HG02884 (cell line): ENCODE measurements around the gene PLXNA3.

ENCODE experiments used
- ATAC-seq: cut with Tn5 transposase; IDR thresholded peaks from one replicate; pipeline ENCODE4 v1.9.1; 2021; ENCODE audit warnings: mild to moderate bottlenecking, moderate library complexity; ENCODE audit not compliant: unreplicated experiment

The PLXNA3 gene

DNA sequence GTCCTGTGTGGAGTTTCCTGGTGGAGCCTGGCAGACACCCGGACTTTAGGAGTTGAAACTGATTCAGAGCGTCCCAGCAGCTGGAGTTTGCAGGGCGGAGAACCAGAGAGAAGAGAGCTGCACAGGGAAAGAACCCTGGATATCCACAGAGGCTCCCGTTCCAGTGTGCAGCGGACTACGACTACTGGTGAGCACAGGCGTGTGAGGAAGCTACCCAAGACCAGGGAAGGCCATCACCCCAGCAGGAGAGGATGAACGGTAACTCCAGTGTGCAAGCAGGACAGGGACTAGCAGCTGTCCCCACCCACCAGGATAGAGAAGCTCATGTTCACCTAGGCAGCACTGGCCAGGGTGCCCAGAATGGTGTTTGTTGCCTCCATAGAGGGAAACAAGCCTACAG, 18.7 kb downstream of the PLXNA3 start:
- no peak for ATAC-seq

DNA sequence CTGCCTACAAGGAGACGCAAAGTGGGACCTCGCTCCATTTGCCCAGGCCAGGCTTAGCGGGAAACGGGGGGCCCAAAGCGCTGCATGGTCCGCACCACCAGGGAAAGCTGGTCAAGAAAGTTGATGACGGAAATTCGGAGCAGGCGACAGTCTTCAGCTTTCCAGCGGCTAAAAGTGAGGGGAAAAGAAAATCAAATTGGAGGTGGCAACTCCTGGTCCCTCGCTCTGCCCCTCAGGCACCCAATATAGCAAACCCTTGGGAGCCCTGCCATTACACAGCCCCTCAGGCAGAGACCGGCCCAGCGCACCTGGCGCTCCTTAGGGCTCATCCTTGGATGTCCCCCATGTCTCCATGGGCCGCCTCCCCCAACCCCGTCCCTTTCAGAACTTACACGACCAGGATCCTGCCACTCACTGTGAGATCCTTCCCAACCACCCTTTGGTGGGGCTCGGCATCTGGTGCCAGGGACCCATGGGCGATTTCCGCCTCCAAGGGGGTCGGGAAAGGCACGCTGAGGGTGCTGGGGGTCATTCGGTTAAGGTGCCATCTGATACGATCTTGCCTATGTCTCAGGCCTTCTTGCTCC, 19.9 kb downstream of the PLXNA3 start:
- no peak for ATAC-seq

DNA sequence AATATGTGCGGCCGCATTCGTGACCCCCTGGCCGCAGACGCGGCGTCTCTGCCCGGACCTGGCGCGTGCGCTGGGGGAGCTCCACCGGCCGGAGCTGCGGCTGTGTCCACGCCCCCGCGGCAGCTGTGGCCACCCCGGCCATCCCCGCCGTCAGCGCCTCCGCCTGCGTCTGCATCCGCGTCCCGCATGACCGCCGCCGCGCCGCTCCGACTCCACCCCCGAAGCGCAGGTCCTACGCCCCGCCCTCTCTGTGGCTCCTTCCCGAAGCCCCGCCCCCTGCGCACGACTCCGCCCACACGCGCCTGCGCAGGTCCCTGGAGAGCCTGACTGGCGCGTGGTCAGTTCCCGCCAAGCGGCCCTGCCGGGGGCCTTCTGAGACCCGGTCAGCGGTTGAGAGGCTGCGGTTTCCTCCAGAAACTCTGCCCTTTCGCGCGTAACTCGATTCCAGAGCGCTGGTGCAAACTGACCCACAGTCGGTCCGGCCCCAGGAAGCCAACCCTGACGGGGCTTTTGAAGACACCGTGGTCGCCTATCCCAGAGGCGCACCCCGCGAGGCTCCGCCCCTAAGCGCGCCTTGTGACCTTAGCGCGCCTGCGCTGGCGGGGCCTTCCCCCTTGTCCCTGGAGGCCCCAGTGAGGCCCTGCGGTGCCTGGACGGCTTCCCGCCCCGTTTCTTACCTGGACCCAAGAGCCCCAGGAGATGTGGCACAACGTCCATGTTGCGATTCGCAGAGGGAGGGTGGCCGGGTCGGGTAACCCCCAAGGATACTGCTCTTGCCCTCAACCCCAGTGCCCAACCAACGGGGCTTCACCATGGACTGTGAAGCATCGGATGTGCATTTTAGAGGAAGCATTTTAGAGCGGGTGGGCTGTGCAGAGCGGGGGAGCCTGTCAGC, 20.9 kb downstream of the PLXNA3 start, which contains the start of gene LAGE3:
LAGE3 (minus strand) TSS at position 554 of the 895 bp plus-strand sequence; CDS start at position 188, 366 bp downstream.
- ATAC-seq, result peak; percentile 75

DNA sequence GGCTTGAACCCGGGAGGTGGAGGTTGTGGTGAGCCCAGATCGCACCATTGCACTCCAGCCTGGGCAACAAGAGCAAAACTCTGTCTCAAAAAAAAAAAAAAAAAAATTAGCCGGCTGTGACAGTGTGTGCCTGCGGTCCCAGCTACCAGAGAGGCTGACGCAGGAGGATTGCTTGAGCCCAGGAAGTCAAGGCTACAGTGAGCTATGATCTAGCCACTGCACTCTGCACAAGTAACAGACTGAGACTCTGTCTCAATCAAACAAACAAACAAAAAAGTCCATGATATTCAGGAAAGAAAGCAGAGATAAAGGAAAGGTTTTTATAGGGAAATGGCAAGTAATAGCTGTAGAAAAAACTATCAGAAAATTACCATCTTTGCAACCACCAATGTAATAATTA, 23.1 kb downstream of the PLXNA3 start:
- no peak for ATAC-seq

DNA sequence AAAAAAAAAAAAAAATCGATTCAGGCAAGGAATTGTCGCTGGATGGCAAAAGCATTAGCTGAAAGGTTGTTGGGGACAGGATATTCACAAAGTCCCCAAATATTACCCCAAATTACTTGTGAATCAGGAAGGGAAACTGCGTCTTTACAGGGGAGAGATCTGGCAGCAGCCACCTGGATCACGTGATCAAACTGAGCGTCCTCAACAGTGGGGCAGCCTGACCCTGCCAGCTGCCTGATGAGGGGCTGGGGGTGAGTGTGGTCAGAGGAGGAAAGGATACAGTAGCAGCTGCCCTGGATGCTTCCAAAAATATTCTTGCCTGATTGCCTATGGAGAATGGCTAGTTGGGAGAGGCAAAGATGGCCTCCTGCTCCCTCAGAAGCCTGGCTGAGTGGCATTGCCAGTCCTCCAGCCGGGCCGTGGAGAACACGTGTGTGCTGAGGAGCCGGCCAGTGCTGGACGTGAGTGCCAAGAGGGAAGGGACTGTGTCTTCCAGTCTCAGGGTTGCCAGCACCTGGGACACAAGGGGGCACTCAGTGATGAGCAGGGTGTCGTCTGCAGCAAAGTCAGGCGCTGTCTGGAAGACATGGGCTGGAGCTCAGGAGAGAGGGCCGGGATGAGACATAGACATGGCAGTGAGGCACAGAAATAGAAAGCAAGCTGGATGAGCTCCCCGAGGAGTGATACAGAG, 24.0 kb downstream of the PLXNA3 start:
- no peak for ATAC-seq

DNA sequence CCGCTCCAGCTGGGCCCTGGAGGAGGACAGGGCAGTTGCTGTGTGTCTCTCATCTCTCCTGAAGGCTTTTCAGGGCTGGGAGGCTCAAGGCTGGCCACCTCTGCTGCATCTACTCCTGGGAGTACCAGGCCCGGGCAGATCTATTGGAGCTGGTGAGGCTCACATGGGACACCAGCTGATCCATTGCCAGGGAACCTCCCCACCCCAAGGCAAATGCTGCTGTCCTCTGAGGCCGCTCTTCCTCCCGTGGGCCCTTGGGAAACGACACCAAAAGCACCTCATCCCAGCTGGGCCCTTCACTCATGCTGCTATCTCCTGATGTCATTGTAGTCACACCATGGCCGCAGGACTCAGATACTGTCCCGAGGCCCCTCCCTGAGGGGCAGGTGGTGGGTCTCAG, 24.7 kb downstream of the PLXNA3 start:
- ATAC-seq, result no peak

DNA sequence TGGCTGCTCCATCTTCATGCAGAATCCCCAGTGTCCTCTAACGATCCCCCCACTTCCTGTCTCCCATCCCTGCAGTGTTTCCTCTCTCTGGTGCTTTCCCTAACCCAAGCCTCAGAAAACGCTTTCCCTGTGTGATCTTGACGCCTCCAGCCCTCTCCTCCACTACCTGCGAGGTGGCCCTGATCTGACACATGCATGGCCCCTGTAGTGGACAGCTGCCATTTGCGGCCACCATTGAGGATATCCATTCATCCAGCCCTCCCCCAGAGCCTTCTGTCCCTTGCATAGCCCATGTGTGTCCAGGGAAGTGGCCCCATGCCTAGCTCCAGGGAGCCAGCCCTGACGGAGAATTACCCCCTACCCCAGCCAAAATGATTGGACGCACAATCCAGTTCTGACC, 25.2 kb downstream of the PLXNA3 start:
- ATAC-seq, result no peak

DNA sequence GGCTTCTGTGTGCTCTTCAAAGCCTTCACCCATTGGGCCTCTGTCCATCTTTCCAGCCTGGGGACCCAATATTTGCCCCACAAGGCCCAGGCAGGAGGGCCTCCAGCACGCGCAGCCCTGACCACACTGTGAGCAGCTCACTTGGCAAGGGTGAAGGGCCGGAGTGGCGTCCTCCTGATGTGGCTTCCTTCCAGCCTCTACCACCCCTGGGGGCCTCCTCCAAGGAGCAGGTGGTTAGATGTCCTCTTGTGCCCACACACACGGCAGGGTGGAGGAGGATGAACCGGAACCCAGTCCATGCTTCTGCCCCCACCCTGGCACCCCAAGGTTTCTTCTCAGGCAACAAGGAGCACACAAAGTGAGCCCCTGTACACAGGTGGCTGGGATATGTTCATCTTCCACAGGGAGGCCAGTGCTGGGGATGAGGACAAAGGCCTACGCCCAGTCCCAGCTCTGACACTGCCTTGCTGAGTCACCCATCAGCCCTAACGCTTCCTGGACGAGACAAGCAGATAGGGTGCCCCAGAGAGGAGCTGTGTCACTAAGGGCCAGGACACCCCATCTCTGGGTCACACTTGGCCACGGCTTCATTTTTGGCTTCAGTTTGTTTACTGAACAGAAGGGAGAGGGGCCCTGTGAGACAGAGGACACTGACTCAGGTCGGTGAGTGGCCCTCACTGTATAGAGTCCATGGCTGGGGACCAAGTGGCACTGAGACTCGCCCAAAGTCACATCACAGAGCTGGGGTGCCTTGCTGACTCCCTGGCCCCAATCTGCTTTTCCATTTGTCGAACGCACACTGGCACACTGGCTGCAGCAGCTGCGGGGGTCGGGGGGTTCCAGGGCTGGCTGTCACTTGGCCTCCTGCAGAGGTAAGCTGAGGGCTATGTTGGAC, 26.4 kb downstream of the PLXNA3 start:
- ATAC-seq, result no peak

DNA sequence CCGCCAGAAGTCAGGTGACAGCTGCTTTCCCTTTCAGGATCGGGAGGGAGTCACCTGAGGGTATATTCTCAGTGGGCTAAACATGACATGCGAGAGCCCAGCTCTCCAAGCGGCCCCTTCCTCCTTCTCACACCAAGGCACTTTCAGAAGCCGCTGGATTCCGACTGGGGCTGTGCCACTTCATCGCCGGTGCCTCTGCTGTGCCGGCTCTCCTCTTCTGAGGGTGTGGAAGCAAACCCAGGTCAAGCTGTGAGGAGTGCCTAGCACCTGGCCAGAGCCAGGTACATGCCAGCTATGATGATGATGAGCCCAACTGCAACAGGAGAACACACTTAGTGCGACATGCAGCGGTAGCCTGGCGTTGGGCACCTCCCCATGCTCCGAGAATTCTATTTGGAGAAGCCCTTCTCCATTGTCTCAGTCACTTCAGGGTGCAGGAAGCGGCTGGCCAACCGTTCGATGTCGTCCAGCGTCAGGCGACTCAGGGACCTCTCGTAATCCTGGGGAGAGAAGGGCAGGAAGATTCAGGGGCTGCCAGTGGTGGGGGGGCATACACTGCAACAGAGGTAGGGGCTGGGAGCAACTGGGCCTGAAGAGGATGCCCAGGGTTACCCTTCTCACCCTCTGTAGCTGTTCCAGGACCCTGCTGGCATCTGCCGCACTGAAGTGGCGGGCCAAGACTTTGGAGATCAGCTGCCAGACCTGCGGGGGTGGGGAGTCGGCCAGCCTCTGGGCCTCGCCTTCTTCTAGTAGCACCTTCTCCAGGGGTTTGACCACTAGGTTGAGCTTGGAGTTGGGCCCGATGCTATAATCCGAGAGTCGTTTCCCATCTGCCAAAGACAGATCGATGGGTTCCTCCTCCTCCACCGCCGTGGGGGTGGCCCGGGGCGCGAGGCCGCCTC, 27.3 kb downstream of the PLXNA3 start:
- ATAC-seq, result no peak

DNA sequence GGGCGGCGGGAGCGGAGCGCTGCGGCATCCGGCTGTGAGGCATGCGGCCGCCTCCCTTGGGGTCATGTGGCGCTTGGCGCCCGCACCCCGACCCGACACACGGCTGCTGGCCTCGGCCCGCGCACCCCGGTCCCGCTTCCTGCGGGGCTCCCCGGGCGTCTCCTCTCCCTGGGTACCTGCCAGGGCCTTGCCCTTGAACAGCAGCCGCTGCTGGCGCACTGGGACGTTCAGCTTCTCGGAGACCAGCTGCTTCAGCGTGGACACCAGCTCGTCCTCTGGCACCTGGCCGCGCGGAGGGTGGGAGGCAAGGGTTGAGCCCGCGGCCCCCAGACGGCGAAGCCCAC, 27.9 kb downstream of the PLXNA3 start:
- no peak for ATAC-seq

DNA sequence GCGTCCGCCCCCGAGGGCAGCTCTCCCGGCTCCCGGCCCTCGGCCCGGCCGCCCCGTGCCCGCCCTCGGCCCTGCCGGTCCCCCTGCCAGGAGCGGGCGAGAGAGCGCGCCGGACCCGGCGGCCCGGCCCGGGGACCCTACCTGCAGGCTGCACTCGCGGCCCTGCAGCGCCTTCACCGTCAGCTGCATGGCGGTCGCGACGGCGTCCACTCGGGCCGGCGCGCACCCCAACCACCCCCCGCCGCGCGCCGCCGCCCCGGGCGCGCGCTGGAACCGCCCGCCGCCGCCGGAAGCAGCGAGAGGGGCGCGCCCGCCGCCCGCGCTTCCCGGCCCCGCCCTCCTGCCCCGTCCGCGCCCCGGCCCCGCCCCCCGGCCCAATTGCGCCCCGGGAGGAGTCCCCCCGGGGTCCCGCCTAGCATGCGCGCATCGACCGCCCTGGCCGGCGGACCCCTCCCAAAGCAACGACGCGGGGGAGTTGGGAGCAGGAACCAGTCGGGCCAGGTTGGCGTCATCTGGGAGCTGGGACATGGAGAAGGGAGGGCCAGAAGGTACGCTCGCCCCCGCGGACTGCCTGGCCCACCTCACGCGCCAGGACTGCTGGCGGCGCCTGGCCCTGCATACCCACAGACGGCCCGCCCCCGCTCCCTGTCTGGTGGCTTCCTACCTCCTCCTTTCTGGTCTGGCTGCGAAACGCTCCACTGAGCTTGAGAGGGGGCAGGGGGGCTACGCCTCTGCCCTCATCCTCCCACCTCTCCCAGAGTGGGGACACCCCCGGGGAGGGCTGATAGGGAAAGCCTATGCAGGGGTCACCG, 28.5 kb downstream of the PLXNA3 start, which contains the start of gene UBL4A:
UBL4A (minus strand) TSS at position 220 of the 812 bp plus-strand sequence; CDS start at position 189, 31 bp downstream.
- ATAC-seq, result no peak

DNA sequence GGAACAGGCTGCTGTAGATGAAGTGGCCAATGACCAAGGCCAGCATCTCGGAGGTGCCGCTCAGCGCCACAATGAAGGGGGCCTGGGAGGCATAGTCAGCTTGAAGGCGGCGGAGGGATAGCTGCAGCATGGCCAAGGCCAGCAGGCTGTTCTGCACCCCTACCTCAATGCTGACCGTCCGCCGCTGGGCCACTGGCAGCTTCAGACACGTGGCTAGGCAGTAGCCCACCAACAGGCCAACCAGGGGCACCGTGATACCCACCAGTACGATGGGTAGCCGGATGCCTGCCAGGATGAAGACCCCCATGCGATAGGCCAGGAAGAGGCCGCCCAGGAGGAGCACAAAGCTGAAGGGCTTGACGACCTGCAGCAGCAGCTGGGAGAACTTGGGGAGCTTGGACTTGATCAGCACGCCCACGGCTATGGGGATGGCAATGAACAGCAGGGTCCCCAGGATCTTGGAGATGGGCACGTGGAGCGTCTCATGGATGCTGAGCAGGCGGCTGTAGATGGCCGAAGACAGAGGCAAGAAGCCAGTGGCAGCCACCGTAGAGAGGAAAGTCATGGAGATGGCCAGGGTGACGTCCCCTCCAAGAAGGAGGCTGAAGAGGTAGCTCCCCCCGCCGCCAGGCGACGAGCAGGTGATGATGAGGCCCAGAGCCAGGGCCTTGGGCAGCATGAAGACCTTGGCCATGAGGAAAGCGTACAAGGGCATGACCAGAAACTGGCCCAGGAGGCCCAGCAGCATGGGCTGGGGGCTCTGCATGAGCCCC, 29.6 kb downstream of the PLXNA3 start:
- ATAC-seq, result no peak

DNA sequence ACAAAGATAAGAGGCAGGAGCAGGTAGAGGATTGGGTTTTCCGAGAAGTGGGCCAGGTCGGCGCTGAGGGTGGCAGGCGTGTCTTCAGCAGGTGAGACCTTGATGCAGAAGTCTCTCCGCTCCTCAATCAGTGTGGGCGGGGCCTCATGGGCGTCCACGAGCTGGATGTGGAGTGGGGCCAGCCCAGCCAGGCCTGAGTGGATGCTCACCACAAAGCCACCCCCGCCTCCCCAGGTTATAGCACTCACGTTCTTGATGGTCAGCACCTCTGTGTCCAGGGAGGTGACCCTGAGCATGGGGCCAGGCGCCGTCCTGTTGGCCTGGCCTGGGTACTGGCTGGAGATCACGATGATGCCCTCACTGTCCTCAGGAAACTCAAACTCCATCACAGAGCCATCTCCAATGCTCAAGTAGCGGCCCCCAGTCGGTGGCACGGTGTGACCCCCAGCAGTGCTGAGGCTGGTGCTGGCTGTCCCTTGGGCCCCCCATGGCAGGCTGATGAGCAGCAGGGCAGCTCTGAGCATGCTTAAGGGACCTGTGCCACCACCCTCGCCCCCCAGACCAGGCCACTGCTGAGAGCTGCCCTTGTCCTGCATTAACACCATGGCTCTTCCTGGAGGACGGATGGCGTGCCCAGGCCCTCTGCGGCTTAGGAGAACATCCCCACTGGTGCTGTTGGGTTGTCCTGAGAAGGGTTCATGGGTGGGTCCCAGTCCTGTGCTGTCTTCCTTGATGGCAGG, 30.4 kb downstream of the PLXNA3 start:
- ATAC-seq, result no peak

DNA sequence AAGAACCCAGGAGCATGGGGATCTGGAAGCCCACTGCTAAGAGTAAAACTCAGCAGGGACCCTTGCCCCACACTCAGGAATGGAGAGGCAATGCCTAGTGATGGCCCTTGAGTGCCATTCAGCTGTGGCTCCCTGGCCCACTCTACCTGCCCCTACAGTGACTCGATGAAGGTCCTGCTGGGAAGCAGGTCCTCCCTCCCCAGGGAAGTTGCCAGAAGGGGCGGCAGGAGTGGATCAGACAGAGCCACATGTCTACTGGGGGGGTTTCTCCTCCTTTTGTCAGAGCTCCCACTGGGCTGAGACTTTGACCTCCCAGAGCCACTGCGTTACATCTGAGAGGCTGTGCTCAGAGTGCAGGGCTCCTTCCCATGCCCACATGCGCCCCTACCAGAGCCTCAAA, 31.1 kb downstream of the PLXNA3 start:
- no peak for ATAC-seq

DNA sequence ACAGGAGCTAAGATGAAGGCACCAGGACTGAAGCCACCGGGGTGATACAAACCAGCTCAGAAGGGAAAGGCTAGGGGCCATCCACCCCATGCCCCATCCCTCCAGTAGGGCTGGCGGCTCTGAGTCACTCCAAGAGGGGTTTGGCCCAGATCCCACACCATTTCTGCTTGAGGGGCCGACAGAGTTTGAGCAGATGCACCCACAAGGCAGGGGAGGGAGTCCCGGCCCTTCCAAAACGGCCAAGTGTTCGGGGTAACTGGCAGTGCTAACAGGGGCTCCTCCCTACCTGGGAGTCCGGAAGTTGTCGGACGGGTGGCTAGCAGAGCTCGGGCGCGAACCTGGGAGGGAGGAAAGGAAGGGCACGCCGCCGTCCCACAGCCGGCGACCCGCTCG, 31.9 kb downstream of the PLXNA3 start:
- peak; percentile 28 for ATAC-seq

DNA sequence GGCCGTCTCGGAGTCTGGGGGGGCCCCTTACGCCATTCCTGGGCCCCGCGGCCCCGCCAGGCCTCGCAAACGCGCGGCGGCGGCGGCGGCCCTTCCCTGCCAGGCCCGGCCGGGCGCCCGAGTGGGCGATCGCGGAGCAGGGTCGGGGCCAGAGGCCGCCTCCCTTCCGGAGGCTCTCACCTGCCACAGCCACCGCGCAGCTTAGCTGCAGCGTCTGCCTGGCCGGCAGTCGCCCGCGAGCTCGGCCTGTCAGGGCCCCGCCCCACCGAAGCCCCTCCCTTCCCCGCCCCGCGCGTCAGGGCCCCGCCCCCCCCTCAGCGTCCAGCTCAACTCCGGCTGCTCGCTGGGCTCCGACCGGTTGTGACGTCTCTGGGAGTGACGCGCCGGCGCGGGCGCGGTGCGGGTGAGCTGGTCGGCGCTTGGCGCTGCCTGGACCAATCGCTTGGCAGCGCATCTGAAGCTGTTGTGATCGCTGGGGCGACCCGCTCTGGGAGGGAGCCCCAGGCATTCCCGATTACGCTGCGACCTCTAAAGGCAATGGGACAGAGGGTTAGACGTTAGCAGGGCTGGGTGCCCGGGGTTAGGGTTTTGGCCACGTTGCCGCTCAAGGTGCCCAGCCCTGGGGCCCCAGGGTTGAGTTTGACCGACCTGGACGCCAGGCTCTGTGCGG, 32.5 kb downstream of the PLXNA3 start, which contains the start of gene SLC10A3:
SLC10A3 (minus strand) TSS at position 216 of the 670 bp plus-strand sequence. CDS start 1,689 bp downstream, outside the sequence.
- ATAC-seq, result peak; percentile 75

DNA sequence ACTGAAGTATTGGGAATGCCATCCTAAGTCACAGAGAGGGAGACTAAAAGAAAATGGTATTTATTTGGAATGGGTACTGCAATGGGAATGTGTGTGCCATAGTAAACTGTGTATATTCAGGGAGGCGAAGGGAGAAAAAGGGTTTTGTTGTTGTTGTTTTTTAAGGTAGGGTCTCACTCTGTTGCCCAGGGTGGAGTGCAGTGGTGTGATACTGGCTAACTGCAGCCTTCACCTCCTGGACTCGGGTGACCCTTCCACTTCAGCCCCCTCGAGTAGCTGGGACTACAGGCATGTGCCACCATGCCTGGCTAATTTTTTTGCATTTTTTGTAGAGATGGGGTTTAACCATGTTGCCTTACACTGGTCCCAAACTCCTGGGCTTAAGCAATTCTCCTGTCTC, 36.6 kb downstream of the PLXNA3 start:
- ATAC-seq, result no peak
